GM18520 (cell line): Measurements from ENCODE around the gene ARHGAP1.

Experiments used
- ATAC-seq: cut with Tn5 transposase; IDR thresholded peaks from one replicate; pipeline ENCODE4 v1.9.1; 2021; ENCODE audit not compliant: unreplicated experiment

Gene ARHGAP1

GRCh38 chr11:46643531-46643930, 56.9 kb downstream of the ARHGAP1 start:
- ATAC-seq: no peak

GRCh38 chr11:46642627-46643335, 57.6 kb downstream of the ARHGAP1 start:
- ATAC-seq: no peak

- ATAC-seq: no peak
Observed at GRCh38 chr11:46641639-46642038, 58.8 kb downstream of the ARHGAP1 start.

DNA sequence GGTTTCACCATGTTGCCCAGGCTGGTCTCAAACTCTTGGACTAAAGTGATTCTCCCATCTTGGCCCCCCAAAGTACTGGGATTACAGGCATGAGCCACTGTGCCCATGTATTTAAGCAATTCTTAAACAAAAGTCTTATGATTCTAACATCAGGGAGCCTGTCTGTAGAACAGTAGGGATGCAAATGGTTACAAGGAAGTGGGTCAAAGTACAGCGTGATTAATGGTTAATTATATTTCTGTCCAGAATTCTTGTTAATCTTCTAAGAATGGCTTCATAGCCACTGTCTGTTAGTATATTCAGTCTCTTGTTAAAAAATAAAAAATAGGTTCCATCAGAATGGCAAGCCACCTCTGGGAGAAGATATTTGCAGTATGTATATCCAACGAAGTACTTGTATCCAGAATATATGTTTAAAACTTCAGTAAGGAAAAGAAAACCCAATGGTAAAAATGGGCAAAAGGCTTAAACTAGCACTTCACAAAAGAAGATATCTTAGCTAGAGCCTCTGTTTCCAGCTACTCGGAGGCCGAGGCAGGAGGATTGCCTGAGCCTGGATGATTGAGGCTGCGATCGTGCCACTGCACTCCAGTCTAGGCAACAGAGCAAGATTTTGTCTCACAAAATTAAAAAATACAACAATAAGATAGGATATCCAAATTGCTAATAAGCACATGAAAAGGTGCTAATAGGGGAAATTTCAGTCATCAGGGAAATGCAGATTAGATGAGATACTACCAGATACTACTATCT, 60.2 kb downstream of the ARHGAP1 start:
- no peak for ATAC-seq

GRCh38 chr11:46639197-46639839, 61.1 kb downstream of the ARHGAP1 start:
- no peak for ATAC-seq

DNA sequence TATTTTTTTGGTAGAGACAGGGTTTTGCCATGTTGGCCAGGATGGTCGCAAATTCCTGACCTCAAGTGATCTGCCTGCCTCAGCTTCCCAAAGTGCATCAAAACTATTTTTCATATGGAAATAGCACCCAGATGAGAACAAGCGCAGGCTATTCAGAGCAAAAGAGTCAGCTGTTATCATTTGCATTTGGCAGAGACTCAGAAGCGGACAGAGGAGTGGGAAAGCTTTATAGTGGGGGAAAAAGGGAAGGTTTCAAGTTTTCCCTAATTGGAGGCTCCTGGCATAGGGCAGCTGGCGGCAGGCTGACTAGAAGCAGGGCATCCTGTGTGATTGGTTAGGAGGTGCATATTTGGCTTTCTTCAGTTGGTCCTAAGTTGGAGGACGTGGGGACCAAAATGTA, 62.9 kb downstream of the ARHGAP1 start:
- no peak for ATAC-seq

GRCh38 chr11:46635557-46636139, 64.8 kb downstream of the ARHGAP1 start:
- no peak for ATAC-seq

DNA sequence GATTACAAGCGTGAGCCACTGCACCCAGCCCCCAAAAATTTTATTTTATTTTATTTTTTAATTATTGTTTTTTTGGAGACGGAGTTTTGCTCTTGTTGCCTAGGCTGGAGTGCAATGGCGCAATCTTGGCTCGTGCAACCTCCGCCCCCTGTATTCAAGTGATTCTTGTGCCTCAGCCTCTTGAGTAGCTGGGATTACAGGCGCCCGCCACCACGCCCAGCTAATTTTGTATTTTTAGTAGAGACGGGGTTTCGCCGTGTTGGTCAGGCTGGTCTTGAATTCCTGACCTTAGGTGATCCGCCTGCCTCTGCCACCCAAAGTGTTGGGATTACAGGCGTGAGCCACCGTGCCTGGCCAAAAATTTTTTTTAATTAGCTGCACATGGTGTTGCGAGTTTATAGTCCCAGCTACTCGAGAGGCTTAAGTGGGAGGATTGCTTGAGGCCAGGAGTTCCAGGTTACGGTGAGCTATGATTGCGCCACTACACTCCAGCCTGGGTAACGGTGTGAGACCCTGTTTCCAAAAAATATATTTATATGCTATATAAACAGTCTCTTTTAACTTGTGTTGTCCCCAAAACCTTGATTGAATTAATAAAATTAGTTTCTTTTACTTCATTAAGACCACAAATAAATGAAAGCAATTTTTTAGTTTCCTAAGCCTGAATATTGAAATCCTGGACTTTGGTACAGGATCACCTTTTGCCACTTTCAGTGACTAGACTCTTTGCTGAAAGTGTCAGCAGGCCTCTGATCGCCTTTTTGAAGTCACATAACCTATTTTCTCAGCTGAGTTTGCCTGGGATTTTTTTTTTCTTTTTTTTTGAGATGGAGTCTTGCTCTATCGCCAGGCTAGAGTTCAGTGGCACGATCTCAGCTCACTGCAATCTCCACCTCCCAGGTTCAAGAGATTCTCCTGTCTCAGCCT, 66.9 kb downstream of the ARHGAP1 start:
- no peak for ATAC-seq

- ATAC-seq: no peak
Observed at GRCh38 chr11:46632502-46632901, 67.9 kb downstream of the ARHGAP1 start.

DNA sequence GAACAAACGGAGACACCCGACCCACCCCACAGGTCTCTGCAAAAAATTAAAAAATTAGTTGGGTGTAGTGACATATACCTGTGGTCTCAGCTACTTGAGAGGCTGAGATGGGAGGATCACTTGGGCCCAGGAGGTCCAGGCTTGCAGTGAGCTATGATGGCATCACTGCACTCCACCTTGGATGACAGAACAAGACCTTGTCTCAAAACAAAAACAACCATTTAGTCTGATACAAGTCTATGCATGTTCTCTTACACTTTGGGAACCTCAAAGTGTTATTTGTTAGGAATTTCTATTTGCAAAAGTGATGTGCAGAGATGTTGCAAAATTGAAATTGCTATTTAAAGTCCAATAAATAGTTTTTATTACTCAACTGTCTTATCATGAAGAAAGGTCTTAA, 68.7 kb downstream of the ARHGAP1 start:
- no peak for ATAC-seq

DNA sequence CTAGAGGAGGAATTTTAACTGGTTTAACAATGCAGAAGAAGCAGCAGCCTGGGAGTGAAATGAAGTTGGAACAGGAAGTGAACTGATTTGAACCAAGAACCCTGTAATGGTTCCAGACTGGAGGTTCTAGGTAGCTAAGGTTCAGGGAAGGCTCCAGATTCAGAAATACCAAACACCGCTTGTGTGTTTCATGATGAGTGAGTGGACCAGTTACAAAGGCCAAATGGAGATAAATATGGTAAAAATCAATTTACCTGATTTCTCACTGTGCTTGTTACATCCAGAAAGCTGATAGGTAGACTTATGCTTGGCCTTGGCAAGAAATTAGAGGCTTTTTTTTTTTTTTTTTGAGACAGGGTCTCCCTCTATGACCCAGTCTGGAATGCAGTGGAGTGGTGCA, 70.2 kb downstream of the ARHGAP1 start:
- ATAC-seq: no peak

DNA sequence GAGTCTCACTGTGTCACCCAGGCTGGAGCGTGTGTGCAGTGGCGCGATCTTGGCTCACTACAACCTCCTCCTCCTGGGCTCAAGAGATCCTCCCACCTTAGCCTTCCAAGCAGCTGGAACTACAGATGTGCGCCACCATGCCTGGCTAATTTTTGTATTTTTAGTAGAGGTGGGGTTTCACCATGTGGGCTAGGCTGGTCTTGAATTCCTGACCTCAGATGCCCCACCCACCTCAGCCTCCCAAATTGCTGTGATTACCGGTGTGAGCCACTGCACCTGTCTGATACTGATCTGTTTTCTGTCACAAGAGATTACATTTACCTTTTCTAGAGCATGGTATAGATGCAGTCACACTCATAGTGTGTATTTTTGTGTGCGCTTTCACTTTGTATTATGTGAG, 71.5 kb downstream of the ARHGAP1 start:
- no peak for ATAC-seq
